K562 (cell line): ENCODE measurements around the gene PIK3R1. TPM values are rescaled to one million over a fixed set of nuclear protein-coding genes. Genes with fewer than 3 reads are reported as not detected.
A peak's percentile ranks its signal among the peaks of the same experiment; 100 is the strongest.

Experiments used
- EGR1 ChIP-seq: fragments of 450-650 bp; conservative IDR thresholded peaks from 2 replicates; pipeline ENCODE4 v1.6.1; 2017; ENCODE audit warnings: mild to moderate bottlenecking
- FOXM1 ChIP-seq, 2 experiments: fragments of 450-650 bp in 1 of 2; sonication (generic) in 1 of 2; formaldehyde crosslinking in 1 of 2; IDR thresholded peaks; 2 replicates each; pipeline versions ENCODE4 v1.6.1 to v1.9.0; 2017 to 2022; ENCODE audit warnings: low read depth in 2 of 2, mild to moderate bottlenecking in 2 of 2, missing genetic modification reagents in 1 of 2, moderate library complexity in 1 of 2
- GATAD2A ChIP-seq: fragments of 450-650 bp; IDR thresholded peaks from 2 replicates; pipeline ENCODE4 v1.6.1; 2017
- HMGXB4 ChIP-seq: sonication (generic); formaldehyde crosslinking; IDR thresholded peaks from 2 replicates; pipeline ENCODE4 v1.8.1; 2023; ENCODE audit warnings: mild to moderate bottlenecking, missing genetic modification reagents
- HNRNPLL ChIP-seq: fragments of 200-400 bp; formaldehyde crosslinking; IDR thresholded peaks from 2 replicates; pipeline ENCODE4 v1.6.1; 2017; ENCODE audit warnings: low read length, low read depth, mild to moderate bottlenecking; ENCODE audit not compliant: poor library complexity, severe bottlenecking
- KDM1A ChIP-seq, 2 experiments: fragments of 450-650 bp; IDR thresholded peaks; 2 replicates each; pipeline ENCODE4 v1.6.1; 2016; ENCODE audit warnings: mild to moderate bottlenecking in 2 of 2
- MAFK ChIP-seq: IDR thresholded peaks from 2 replicates; pipeline ENCODE4 v1.6.1; 2011; ENCODE audit warnings: low read length, improper control_type of control experiment
- SMARCC2 ChIP-seq: fragments of 450-650 bp; IDR thresholded peaks from 2 replicates; pipeline ENCODE4 v1.6.1; 2017; ENCODE audit warnings: antibody characterized with exemption, moderate library complexity, mild to moderate bottlenecking, low read depth
- SMC3 ChIP-seq: conservative IDR thresholded peaks from 2 replicates; pipeline ENCODE4 v1.6.1; 2011; ENCODE audit warnings: low read depth, low read length, improper control_type of control experiment; ENCODE audit not compliant: insufficient read depth
- ZMIZ1 ChIP-seq, 2 experiments: fragments of 150-350 bp in 1 of 2; IDR thresholded peaks; 2 replicates each; pipeline ENCODE4 v1.6.1; 2012 to 2016; ENCODE audit warnings: low read depth in 2 of 2, low read length in 2 of 2, mild to moderate bottlenecking in 1 of 2, moderate library complexity in 1 of 2
- ZNF165 ChIP-seq: fragments of 250-450 bp; sonication (Bioruptor Pico); IDR thresholded peaks from 2 replicates; pipeline ENCODE4 v1.4.0; 2020; ENCODE audit warnings: borderline replicate concordance
- ZNF280A ChIP-seq: fragments of 450-650 bp; IDR thresholded peaks from 2 replicates; pipeline ENCODE4 v1.6.1; 2018; ENCODE audit warnings: mild to moderate bottlenecking, low read depth; ENCODE audit not compliant: partially characterized antibody
- ZNF592 ChIP-seq: fragments of 450-650 bp; IDR thresholded peaks from 2 replicates; pipeline ENCODE4 v1.6.1; 2017; ENCODE audit warnings: antibody characterized with exemption, mild to moderate bottlenecking
- polyA plus RNA-seq, 8 experiments: library from polyadenylated mRNA; depleted of rRNA in 4 of 8; stranded (reverse) in 5 of 8; unstranded in 3 of 8; fragments of >200 nt; fragmentation: Nextera tagmentation in 2 of 8; fragmentation: Illumina TruSeq in 1 of 8; extraction: Ambion mirVana in 2 of 8; extraction: Trizol in 1 of 8; gene quantifications; 2 replicates each; pipeline versions ENCODE4 v1.2.1 to v1.2.3, GENCODE V29; 2011 to 2014; ENCODE audit warnings: inconsistent platforms in 1 of 8, missing spikeins in 1 of 8
- total RNA-seq, 7 experiments: library from RNA; depleted of rRNA in 6 of 7; stranded (reverse); fragments of >200 nt in 6 of 7; fragmentation: Illumina TruSeq in 2 of 7; extraction: Trizol in 2 of 7; gene quantifications; 2 replicates each; pipeline versions ENCODE4 v1.2.1 to v1.2.3, GENCODE V29; 2011 to 2021; ENCODE audit warnings: low replicate concordance in 1 of 7
- TF ChIP-seq, protein P1 (sequence below): fragments of 450-650 bp; formaldehyde crosslinking; IDR thresholded peaks from 2 replicates; pipeline ENCODE4 v1.4.0; 2022; ENCODE audit warnings: missing genetic modification characterization

The PIK3R1 gene
- total and polyA plus RNA-seq, 9 of the 15 experiments (the other 6 are each of a cell fraction or from before 2014, with no cell fraction given) = 1.1 to 9.7 (median 4.8) TPM

GRCh38 chr5:68344447-68345111 is 129.0 kb downstream of the PIK3R1 start (continued):
- TF ChIP-seq SMARCC2 (0 out of 2 replicates have a peak, but pooled peaks have one; percentile 25), ZMIZ1 (IDR thresholded peaks at IDR 0.05; ENCODE audit: low read depth in 2 of 2, low read length in 2 of 2) (no peak), FOXM1 (IDR thresholded peaks at IDR 0.05; ENCODE audit: low read depth) (peak; percentile 26; the same call in 1 of the 2 replicates), FOXM1 (CRISPR knock-in tag; IDR thresholded peaks at IDR 0.05; ENCODE audit: low read depth) (no peak), EGR1 (peak; percentile 48; the same call in 1 of the 2 replicates), ZNF592 (peak; percentile 48; the same call in 1 of the 2 replicates), KDM1A (IDR thresholded peaks at IDR 0.05) (peak in 1 of 2 experiments; percentile 35; a peak in 2 of 4 replicates), HNRNPLL (no peak), ZNF165 (CRISPR knock-in tag) (no peak), MAFK (peak; percentile 96), GATAD2A (peak; percentile 86; the same call in 1 of the 2 replicates), HMGXB4 (CRISPR knock-in tag) (no peak), SMC3 (no peak), ZNF280A (no peak)
- TF ChIP-seq, protein P1, sequence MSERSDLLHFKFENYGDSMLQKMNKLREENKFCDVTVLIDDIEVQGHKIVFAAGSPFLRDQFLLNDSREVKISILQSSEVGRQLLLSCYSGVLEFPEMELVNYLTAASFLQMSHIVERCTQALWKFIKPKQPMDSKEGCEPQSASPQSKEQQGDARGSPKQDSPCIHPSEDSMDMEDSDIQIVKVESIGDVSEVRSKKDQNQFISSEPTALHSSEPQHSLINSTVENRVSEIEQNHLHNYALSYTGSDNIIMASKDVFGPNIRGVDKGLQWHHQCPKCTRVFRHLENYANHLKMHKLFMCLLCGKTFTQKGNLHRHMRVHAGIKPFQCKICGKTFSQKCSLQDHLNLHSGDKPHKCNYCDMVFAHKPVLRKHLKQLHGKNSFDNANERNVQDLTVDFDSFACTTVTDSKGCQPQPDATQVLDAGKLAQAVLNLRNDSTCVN (CRISPR knock-in tag) = no peak
